Renal pelvis (tissue), 4 donors: Measurements from ENCODE around the gene RMND5A. TPM values are rescaled to one million over a fixed set of nuclear protein-coding genes. Genes with fewer than 3 reads are reported as not detected.

Experiments
- DNase-seq: peaks from one replicate; pipeline ENCODE4 v3.0.0-alpha.2; 2013
- polyA plus RNA-seq, 3 donors: library from polyadenylated mRNA; unstranded; fragments of 120-200 nt; gene quantifications; one replicate each; pipeline ENCODE4 v1.2.1, GENCODE V29; 2013; ENCODE audit not compliant: insufficient read length in 3 of 3

The RMND5A gene
- polyA plus RNA-seq, 3 donors, result 53.1 to 62.7 (median 56.5) TPM

DNA sequence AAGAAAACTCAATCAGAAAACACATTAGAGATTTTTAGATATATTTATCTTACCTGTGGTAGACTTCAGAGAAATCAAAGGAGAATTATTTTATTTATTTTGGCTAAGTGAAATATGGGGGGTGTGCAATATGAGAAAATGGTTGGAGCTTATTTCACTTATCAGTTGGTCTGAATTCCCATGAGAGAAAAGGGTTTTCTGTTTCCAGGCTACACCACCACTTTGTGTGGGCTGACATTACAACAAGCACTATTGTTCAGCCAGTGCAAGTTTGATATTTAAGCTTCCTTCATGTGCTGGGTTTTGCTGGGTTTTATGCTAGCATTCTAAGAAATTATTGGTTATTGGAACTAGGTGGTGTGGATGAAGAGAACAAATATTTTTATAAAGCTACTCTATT lies 33.5 kb downstream of the RMND5A start:
- DNase-seq, result no peak

DNA sequence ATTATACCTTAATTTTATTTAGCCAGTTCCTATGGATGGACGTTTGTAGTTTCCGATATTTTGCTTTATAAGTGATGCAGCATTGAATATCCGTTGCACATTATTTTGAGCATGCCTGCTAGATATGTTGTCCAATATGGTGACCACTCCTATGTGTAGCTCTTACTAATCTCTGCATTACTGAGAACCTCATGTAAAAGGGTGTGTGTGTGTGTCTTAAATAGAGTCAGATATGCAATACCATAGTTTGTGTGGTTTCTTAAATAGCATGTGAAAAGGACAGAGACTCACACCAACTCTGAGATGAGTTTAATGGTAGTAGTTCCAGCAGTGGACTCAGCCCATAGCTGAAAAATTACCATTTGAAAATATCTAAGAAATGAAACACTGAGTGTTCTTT lies 38.3 kb downstream of the RMND5A start:
- DNase-seq, result no peak

DNA sequence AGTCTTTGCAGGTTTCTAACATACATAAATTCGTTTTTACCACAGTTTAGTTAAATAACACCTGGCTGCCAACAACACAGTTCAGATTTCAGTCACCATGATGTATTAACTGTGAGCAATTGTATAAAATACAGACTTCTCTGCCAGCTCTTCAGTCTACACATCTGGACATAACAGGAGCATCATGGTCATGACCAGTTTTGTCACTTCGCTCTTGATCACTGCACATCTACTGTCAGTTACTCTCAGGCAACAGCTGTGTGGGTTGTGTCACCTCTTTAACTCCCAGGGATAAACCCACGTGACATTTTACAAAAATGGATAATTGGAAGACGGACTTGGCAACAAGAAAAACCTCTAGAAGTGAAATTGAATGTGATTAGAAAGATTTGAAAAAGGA lies 40.3 kb downstream of the RMND5A start:
- DNase-seq, result no peak

DNA sequence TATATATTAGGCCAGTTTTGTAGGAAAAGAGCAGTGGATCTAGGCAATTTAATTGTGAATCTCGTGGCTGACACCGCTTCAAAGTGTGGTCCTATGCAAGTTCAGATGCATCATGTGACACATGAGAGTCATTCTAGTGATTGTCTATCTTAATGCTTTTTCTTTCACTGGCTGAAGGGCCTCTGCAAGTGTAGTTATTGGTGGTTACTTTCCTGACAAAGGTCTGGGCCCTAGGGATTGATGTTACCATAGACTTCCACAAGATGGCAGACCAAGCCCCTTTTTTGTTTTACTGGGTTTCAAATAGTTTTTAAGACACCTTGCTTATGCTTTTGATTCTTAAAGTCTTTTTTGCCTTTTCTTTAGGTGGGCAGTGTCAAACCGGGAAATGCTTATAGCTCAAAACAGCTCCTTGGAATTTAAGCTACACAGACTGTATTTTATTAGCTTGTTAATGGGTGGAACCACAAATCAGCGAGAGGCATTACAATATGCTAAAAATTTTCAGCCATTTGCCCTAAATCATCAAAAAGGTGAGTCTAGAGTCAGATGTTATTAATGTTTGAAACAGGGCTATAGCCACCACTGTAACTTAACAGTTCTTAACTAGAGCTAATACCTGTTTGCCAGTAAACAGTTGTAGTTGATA lies 44.7 kb downstream of the RMND5A start:
- DNase-seq, result peak; percentile 30

DNA sequence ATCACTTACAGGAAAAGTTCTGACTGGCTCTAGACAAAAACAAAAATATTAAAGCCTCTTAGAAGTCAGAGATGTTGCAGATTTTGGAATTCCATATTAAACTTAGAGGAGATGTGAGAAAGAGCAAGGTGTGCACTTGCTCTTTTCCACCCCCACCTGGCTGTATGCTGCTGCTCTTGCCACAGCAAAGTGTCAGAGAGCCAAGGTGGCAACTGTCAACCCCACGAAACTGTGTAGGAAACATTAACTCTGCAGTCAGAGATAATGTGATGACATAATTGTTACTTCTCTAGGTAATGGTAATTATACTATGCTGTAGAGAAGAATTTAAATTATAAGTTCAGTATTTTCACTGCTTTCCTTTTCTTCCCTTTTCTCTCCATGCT lies 45.2 kb downstream of the RMND5A start:
- DNase-seq, result no peak

DNA sequence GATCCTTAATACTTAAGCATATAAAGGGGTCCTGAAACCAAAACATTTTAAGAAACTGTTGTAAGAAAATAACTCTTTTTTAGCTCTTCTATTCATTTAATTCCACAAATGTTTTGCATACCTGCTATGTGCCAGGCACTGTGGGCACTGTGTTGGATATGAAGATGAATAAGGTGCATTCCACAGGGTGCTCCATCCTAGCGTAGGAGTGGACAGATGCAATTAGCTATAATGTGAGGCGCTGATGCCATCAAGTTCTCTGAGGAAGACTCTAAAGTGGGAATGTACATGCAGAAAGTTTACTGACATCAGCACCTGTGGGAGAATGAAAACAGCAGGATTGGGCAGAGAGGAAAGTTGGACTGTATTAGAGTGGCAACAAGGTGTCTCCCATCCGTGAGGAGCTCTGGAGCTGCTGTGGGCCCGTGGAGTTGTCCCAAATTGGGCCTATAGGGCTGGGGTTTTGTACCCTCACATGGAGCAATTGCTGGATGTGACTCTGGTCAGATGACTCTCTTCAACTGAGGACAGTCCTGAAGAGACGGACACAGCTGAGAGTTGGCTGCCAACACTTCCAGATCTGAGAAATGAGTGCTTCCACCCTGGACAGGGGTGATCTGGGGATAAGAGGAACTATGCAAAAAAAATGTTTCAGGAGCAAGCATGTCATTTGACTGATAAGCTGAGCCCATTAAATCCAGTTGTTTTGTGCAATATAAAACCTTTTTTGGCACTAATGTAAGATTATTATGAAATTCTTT lies 48.3 kb downstream of the RMND5A start:
- DNase-seq, result no peak

DNA sequence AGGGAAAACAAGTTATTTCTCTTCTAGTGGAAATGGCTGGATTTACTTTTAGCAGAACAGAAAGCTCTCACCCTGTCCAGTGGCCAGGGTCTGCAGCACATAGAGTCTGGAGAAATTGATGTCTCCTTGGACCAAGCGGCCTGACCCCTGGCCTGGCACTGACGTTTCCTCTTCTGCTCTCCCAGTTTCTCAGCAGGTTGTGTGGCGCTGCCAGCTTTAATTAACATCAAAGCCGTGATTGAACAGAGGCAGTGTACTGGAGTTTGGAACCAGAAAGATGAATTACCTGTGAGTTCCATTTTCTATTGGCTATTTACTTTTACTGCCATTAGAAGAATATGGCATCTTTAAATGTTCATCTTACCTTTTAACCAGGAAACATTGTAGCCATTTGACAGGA lies 49.7 kb downstream of the RMND5A start:
- no peak for DNase-seq

DNA sequence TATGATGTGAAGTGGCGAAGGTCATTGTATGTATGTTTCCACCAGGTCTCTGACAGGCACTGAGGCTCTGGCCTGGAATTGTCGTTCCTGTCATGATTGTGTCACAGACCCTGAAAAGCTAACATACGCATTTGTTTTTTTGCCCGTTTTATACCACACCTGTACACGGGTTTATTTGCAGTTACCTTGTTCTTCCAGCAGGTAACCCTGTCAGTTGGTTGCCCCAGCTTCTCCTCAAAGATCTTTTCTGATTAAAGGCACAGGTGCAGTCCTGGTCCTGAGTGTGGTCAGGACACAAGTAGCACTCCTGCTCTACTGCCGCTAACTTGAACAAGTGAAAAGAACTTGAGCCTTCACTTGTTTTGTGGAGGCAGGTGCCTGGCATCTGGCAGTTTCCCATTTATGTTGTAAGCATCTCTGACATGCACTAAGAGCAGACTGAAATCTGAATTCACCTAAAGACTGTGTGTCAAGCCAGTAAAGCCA lies 50.8 kb downstream of the RMND5A start:
- DNase-seq, result no peak

DNA sequence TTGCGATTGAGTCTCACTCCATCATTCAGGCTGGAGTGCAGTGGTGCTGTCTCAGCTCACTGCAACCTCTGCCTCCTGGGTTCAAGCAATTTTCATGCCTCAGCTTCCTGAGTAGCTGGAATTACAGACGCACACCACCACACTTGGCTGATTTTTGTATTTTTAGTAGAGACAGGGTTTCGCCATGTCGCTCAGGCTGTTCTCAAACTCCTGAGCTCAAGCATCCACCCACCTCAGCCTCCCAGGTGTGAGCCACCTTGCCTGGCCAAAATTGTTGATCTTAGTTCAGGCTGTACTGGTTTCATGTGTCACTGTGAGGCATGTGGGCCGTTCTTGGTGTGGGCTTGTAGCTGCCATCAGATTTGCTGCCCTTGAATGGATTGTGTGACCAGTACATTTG lies 52.5 kb downstream of the RMND5A start:
- no peak for DNase-seq

DNA sequence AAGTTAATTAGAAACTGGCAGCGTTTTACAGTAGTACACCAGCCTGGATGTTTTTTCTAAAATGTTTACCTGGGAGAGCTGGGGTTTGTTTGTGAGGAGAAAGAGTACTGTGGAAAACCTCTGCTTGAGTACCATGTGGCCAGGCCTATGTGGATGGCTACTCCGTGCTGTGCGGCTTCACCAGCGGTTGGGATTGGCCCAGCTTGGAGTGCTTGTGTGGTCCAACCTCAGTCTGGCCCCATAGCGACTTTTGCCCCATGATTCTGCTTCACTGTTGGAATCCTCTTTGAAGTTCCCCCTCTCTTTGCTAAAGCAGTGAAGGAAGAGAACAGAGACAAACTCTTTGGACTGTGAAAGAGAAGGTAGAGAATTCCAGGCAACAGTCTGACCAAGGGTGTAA lies 54.8 kb downstream of the RMND5A start:
- no peak for DNase-seq

DNA sequence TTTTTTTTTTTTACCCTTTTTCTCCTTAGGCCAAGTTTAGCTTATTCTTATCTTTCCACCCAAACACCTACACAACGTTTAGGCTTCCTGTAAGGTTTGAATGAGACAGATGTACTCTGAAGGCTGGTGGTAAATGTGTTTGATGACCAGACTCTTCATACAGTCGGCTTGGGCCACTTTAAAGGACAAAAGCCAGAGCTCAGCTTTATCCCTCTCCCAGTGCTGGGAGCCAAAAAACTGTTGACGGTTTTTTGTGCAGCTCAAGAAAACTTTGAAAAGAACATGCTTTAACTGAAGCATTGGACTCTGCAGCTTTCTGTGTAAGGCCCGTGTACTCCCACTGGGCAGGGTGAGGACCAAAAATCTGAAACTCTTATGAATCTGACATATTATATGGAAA lies 55.2 kb downstream of the RMND5A start:
- DNase-seq, result no peak

DNA sequence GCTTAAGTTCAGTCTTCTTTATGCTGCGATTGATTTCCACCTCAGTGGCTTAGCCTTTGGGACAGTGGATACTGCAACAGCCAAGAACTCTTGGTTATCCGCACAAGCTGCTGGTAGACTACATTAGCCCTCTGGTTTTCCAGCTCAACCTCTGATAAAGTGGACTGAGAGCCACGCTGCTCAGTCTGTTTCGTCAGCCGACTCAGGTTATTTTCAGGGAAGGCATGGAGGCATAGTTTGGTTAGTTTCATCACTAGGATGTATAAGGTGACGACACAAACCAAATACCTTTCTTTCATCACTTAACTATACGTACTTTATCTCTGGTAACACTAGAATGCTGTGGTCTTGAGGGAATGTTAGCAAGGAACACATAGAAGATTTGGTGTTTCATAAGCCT lies 56.4 kb downstream of the RMND5A start:
- no peak for DNase-seq

DNA sequence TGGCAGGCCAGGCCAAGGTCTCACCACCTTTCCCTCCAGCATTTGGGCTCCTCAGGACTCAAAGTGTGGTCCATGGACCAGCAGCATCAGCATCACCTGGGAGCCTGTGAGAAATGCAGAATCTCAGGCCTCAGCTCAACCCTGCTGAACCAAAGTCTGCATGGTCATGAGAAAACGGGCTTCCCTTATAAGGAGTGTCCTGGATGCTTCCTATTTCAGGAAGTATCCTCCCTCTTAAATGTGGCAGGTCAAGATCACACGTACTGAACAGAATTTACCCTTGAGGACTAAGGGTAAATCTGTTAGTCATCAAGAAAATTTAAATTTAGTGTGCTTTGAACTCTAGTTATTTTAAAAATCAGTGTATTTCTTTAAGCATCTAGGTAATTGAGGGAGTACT lies 58.9 kb downstream of the RMND5A start:
- no peak for DNase-seq

DNA sequence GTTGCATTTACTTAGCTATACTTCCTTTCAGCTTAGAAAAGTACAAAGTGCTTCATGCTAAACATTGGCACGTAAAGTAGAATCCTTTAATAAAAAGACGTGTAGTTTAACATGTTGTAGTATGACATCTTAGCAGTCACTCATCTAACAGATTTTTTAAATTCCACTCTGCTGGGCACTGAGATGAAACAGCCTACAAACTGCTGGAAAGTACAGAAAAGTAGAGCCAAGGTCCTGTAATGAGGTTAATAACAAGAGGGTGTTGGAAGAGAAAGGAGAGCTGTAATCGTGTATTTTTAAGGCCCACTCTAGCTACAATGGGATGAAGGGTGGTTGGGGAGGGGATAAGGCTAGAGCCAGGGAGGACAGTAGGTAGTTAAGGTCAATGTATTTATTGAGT lies 59.9 kb downstream of the RMND5A start:
- no peak for DNase-seq

DNA sequence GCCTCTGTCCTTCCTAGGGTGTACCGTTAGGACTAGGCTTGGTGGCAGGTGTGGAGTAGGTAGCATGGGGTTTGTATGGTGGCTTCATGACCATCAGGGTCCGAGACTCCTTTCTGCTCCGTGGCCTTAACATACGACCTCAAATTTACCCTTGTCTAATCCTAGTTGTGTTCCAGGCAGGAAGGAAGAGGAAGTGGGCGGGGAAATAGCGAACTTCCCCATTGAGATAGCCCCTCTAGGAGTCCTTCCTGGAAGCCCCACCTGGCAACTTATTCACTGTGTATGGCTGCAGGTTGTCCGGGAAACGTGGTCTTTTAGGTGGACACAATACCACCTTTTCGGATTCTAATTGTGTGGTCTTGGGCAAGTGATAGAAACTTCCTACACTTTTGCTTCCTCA lies 61.3 kb downstream of the RMND5A start:
- no peak for DNase-seq

DNA sequence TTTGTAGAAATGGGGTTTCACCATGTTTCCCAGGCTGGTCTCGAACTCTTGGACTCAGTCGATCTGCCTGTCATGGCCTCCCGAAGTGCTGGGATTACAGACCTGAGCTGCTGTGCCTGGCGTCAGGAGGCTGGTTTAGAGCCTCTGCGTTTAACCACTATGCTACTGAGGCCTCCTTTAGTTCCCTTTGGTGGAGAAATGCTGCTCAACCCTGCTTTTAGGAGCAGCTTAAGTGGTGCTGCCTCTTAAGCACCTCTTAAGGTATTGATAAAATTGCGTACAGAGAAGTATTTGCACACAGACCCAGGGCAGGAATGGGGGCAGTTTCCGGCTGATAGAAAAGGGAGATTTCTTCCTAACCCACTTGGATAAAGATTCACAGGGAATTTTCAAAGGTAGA lies 62.7 kb downstream of the RMND5A start:
- DNase-seq, result no peak

DNA sequence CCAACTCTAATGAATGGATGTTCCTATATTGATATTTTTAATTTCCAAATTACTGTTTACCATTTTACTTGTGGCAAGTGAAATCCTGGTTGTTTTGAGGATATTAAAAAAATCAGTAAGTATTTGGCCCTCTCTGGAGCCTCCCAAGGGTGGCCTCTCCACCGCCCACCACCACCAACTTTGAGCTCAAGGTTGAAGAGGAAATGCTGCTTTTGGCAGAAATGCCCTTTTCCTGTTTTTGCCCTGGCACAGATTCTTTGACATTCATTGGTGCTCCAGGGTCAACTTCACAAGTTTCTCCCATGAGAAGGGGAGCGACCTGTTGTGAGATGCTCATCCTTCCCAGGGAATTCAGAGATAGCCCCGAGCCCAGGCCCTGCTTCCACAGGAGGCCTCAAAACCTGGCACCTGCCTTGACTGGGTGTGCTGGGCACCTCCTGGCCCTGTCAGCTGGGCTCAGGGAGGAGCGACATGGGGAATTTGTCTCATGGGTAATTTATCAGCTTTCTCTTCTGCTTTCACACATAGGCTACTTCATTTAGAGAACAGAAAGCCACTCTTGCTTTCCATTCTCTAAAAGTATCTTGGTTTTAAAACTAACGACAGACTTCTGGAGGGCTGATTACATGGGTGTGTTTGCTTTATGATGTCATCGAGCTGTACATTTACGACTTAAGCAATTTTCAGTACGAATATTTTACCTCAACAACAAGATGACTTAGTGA lies 63.7 kb downstream of the RMND5A start:
- no peak for DNase-seq

DNA sequence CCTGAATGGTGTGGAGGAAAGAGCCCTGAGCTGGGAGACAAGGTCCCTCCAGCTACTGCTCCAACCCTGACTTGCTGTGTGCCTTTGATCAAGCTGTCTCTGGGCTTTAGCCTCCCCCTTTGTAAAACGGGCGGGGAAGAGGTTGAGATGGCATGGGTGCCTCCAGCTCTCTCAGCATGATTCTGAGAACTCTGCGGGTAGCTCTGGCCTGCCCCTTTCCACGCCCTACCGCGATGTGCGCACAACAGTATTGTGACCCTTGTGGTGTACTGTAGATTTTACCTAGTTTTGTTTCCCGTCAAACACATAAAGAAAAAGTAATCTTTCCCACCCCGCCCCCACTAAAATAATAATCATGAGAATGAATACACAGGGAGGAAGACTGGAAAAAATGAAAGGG lies 65.4 kb downstream of the RMND5A start:
- DNase-seq, result no peak

DNA sequence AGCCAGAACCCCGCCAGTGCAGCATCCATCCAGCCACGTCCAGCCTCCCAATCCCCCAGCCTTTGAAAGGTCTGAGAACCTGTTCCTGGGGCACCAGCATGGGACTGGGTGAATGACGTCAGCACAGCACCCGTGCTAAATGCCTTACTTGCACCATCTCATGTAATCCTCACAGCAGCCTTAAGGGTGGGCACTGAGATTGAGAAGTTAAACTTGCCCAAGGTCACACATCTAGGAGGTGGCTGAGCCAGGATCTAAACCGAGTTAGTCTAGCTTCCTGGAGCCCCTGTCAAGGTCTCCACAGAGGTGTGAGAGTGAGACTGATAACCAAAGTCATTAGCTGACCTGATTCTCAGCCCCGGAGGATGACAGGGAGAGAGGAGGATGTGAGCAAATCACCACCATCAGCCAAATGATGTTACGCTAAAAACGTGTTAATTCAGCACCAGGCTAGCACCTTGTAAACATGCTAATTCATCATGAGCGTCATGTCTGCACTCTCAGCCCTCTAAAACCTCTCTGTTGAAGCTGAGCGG lies 66.0 kb downstream of the RMND5A start:
- no peak for DNase-seq

DNA sequence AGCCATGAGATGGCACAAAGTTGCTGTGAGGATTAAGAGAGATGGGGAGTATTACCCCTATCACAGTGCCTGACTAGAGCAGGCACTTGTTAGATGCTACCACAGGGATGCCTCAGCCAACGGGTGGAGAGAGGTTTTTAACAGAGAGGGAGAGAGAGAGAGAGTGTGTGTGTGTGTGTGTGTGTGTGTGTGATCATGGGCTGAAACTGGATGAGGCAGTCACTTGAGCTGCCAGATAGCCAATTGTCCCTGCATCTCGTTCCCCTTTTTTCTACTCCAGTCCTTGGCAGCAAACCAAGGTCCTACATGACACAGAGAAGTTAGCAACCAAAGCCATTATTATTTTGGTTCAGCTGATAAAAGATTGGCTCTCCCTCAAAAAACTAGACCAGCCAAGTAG lies 67.6 kb downstream of the RMND5A start:
- no peak for DNase-seq

DNA sequence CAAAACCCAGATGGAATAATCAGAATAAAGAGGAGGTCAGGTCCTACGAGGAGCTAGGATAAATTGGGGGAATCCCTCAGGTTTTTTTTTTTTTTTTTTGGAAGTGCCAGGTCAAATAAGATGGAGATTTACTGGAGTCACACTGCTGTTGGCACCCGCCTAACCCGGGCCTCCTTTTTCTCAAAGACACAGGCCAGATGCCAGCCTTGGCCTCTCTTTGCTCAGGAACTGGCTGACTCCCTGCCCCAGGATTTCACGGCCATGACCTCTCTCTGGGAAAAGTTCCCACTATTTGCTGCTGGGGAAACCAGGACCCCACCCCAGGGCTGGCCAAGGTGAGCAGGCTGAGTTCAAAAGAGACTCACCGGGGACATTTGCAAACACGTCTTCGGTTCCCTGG lies 68.1 kb downstream of the RMND5A start:
- no peak for DNase-seq

DNA sequence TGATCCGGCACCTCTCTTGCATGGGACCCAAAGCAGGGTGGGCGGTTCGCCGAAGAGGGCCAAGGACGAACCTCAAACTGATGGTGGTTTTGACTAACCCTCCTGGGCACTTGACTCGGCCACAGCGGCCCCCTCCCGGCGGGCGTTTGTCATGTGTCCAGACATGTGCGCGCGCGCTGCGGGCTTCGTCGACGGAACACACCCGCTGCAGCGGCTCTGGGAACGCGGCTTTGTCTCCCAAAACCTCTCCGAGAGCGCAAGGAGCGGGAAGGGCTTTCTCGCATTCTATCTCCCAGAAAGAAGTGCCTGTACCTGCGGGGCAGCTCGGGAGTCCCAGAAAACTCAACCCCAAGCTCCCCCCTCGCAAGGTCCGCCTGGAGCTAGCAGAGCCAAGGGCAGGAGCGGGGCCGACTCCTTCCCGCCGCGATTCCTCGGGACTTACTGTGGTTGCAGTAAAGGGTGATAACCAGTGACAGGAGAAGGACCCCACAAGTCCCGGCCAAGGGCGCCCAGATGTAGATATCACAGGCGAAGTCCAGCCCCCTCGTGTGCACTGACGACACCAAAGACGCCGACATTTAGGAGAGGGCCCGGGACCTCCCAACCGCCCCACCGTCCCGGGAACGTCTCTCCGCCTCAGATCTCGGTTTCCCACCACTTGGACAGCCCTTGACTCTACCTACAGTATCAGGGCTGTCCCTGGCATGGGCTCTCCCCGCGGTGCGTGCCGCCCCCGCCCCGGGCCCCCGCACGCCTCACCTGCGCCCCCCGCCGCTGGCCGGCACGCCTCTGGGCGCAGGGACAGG lies 69.0 kb downstream of the RMND5A start:
- no peak for DNase-seq
